Stimulated activated CD4-positive, alpha-beta T cell treated with anti-CD3 and anti-CD28 coated beads, Interleukin-4, amount 100 ng/mL, for 4 hours (primary cell): ENCODE measurements around the gene SYT7.

ENCODE experiments used
- DNase-seq, 2 experiments: peaks; one replicate each; pipeline ENCODE4 v3.0.0-alpha.2; 2020

Gene SYT7

DNA sequence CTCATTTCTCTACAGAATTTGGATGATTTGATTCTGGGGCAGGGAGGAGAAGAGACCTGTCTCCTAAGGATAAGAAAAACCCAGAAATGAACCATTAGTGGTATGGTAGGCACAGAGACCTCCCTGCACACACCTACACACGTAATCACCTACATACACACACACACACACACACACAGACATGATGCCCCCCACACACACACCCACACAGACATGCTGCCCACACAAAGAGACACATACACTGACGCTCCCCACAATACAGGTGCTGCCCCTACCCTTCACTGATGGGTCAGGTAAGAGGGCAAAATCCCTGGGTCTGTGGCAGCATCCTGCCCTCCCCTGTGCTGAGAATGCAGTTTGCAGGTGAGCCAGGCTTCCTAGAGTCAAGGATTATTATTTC lies 1.1 kb upstream of the SYT7 start:
- DNase-seq, result peak in 1 of 2 experiments; percentile 15

DNA sequence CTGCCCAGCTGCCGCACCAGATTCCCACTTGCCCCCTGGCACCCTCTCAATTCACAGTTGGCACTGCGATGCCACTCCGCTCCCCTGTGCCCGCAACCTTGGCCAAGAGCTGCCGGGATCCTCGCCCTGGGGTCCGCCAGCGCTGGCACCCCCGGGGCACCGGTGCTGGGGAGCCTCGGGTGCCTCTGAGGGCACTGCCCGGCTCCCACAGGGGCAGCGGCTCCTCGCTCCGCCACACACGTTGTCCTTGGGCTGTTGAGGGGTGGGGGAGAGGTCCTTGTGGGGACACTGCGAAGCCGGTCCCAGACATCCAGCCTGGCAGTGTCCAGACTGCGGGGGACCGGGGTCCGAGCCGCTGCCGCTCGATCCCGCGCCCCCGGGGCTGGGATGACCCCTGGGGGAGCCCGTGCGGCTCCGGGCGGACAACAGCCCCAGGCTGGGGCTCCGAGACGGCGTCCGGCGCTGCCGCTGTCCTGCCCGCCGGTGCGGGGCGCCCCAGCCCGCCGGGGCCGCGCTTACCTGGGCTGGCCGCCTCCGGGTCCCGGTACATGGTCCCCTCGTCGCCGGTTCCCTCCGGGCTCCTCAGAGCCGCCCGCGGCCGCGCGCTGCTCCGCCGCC lies 496 bp downstream of the SYT7 start:
- DNase-seq, result no peak

GRCh38 chr11:61579676-61580270 lies 1.1 kb downstream of the SYT7 start:
- DNase-seq, result no peak

DNA sequence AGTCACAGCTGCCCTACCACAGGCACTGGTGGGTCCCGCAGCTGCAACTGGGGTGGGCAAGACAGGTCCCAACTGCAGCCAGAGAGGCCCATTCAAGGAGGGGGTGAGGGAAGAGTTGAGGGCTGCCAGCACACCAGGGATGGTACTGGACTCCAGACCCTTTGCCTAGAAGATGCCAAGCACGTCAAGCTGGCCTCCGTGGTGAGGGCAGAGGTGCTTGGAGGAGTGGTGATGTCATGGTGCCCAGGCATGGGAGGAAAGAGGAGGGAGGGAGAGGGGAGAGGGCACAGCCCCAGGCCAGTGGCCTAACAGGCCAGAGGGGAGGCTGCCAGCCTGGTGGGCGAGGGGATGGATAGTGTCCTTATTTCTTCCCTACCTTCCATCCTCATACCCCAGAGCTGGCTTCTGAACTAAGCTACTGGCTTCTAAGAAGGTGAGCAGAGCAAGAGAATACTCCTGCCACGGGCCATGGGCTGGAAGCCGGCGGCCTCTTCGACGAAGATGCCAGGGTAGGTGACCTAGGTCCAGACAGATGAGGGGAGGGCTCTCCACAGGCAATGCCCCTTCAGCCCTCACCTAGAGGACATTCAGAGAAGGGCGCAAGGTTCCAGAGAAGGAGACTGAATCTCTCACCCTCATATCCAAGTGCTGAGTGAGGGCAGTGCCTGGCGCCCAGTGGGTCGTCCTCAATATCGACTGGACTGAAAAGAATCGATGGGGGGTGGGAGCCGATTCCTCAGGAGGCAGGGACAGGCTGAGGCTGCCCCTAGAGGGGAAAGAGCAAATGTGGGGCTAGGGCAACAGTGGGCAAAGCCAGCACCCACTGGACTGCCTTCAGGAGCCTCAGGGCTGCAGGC lies 1.8 kb downstream of the SYT7 start:
- no peak for DNase-seq

DNA sequence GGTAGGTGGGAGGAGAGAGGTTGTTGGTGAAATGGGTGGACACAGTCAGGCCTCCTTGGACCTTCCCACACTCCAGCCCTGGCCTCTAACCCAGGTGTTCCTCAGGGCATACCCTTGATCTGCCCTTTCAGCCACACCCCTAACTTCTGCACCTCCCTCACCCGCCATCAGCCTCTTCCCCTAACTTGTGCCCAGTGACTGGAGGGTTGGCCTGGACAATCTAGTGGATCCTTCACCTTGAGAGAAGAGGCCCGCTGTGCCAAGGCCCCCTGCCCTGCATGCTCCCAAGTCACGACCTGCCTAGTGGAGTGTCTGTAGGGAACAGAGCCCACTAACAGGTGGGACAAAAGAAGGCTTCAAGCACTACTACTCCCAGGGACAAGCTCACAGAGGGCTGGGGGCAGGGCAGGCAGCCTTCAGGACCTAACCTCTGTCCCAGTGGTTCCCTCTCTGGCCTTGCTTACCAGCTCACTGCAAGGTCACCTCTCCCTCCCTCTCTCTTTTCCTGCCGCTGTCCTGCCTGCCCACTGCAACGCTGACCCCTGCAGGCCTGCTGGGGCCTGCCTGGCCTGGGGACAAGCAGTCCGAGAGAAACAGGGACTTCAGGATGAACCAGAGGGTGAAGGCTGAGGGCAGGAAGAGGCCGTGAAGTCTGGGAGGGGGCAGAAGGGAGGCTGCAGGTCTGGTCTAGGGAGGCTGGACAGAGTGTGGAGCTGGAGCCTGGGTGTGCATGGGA lies 3.3 kb downstream of the SYT7 start:
- no peak for DNase-seq

DNA sequence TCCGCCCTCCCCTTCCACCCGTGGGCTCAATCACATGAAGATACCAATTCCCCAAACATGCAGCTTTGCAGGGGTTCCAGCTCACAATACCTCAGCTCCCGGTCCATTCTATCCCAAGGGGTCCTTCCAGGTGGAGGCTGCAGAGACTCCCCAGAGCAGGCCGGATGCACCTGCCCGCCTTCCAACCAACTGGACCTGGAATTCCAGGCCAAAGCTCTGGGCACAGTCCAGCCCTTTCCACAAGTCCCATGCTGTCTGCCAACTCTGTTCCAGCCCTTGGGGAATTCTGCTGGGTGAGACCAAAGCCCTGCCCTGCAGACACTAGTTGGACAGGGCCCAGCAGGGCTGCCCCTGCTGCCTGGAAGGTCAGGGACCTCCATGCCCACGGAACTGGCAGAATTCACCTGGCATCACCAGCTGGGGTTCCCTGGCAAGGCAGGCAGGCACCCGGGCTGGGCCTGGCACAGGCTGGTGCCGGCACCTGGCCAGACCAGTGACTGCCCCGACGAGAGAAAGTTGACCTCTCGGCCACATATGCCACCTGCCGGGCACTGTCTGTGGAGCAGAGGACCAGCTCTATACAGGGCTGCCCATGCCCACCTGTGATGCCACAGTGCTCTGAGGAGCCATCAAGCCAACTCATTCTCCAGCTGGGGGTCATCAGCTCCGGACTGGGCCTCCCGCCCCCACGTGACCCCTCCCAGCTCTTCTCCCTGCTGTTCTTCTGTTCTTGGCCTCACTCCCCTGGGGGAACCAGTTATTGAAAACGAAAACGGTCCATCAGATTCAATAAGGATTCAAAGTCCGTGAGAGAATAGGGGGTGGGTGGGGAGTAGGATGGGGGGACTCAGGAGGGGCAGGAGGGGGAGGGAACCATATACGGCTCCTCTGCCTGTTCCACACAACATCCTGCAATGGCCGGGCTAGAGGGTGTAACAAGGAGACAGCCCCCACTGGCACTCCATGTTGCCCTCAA lies 4.7 kb downstream of the SYT7 start:
- no peak for DNase-seq

- no peak for DNase-seq
Observed at GRCh38 chr11:61574611-61575010, 6.3 kb downstream of the SYT7 start.

DNA sequence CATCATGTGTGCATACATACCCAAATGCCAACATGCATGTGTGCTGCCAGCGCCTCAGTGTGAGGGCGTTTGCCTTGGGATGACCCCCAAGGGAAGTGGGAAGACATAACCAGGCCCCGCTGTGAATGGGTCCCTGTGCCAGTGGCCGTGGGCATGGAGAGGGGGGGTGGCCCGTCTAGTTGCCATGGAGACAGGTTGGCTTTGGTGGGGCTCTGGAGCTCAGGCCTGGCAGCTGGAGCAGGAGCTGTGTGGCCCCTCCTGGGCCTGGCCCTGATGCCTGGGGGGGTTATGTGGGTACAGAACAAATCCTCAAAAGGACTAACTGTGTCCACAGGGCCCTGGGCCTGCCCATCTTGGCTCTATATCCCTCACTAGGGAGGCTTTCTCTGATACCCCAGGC lies 8.0 kb downstream of the SYT7 start:
- no peak for DNase-seq

- no peak for DNase-seq
Observed at GRCh38 chr11:61571869-61572268, 9.0 kb downstream of the SYT7 start.

GRCh38 chr11:61571337-61571736 lies 9.5 kb downstream of the SYT7 start:
- DNase-seq, result no peak

DNA sequence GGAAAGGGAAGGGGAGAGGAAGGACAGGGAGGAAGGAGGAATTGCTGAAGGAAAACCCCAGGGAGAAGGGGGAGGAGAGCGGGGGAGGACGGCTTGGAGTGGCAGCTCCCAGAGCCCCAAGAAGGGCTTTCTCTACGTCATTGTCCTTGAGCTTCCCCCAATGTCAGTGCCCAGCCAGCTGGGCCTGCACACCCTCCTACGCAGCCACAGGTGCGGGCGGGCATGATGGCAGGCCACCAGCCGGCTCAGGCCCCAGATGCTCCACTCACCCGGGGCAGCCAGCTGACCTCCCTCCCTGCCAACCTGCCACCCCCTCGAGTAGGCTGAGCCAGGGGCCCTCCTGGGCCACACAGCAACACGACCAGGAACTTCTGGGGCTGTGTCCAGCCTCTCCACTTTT lies 11.2 kb downstream of the SYT7 start:
- no peak for DNase-seq

- DNase-seq, result no peak
Observed at GRCh38 chr11:61569018-61569417, 11.9 kb downstream of the SYT7 start.

- peak; percentile 53 to 74 for DNase-seq
Observed at GRCh38 chr11:61567286-61568061, 13.4 kb downstream of the SYT7 start.

- DNase-seq, result no peak
Observed at GRCh38 chr11:61564936-61565696, 15.8 kb downstream of the SYT7 start.

DNA sequence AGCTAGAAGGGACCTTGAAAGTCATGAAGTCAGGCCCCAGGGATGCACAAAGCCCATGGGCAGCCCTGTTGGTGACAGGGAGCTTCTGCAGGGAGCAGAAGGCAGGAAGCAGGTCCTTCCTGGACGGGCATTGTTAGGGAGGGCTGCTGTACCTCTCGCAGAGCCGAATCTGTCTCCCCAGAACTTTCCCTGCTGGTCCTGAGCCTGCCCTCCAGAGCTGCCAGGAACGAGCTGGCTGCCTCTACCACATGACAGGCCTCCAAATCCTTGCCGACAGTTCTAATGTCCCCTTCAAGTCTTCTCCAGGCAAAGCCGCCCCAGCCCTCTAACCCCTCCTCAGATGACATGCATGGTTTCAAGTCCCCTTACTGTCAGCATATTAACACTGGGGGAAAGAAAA lies 20.1 kb downstream of the SYT7 start:
- DNase-seq, result no peak

GRCh38 chr11:61556621-61557020 lies 24.3 kb downstream of the SYT7 start:
- DNase-seq, result no peak

- no peak for DNase-seq
Observed at GRCh38 chr11:61555978-61556377, 24.9 kb downstream of the SYT7 start.

GRCh38 chr11:61555051-61555969 lies 25.6 kb downstream of the SYT7 start:
- no peak for DNase-seq
